Endodermal cell (in vitro differentiated cells): ENCODE data around the gene TBL1X. TPM values are rescaled to one million over a fixed set of nuclear protein-coding genes. Genes with fewer than 3 reads are reported as not detected.

Experiments
- DNase-seq: peaks from one replicate; pipeline ENCODE4 v3.0.0-alpha.2; 2017
- H3K27ac ChIP-seq: 2 replicates; pipeline ENCODE4 v1.5.1; 2013; ENCODE audit warnings: mild to moderate bottlenecking, low read depth, low read length, moderate library complexity
- H3K27me3 ChIP-seq: 2 replicates; pipeline ENCODE4 v1.6.1; 2013; ENCODE audit warnings: mild to moderate bottlenecking, low read length, moderate library complexity; ENCODE audit not compliant: insufficient read depth, control insufficient read depth, poor library complexity, severe bottlenecking
- H3K36me3 ChIP-seq: 2 replicates; pipeline ENCODE4 v1.7.0; 2013; ENCODE audit warnings: mild to moderate bottlenecking, low read length, moderate library complexity; ENCODE audit not compliant: control insufficient read depth, insufficient read depth
- H3K4me1 ChIP-seq: one replicate; pipeline ENCODE4 v1.7.0; 2013; ENCODE audit warnings: low read length; ENCODE audit not compliant: control insufficient read depth, insufficient read depth
- H3K4me3 ChIP-seq: 2 replicates; pipeline ENCODE4 v1.5.1; 2013; ENCODE audit warnings: mild to moderate bottlenecking, low read length, moderate library complexity
- H3K9ac ChIP-seq: 2 replicates; pipeline ENCODE4 v1.6.1; 2013; ENCODE audit warnings: mild to moderate bottlenecking, low read length, moderate library complexity; ENCODE audit not compliant: poor library complexity, severe bottlenecking; ENCODE audit errors: extremely low read depth
- H3K9me3 ChIP-seq: 2 replicates; pipeline ENCODE4 v1.6.1; 2013; ENCODE audit warnings: mild to moderate bottlenecking, low read length, moderate library complexity; ENCODE audit not compliant: control insufficient read depth
- H3K27ac Mint-ChIP-seq: 2 replicates; pipeline ENCODE4 v1.8.0; 2020; ENCODE audit warnings: mixed read lengths
- H3K27me3 Mint-ChIP-seq: 2 replicates; pipeline ENCODE4 v1.8.0; 2021; ENCODE audit warnings: mild to moderate bottlenecking, mixed read lengths; ENCODE audit not compliant: insufficient read depth
- H3K36me3 Mint-ChIP-seq: 2 replicates; pipeline ENCODE4 v1.8.0; 2020; ENCODE audit warnings: low read depth, mixed read lengths
- H3K4me1 Mint-ChIP-seq: 2 replicates; pipeline ENCODE4 v1.8.0; 2020; ENCODE audit warnings: mixed read lengths
- H3K4me3 Mint-ChIP-seq: 2 replicates; pipeline ENCODE4 v1.8.0; 2020; ENCODE audit warnings: mild to moderate bottlenecking, moderate library complexity, mixed read lengths
- H3K9me3 Mint-ChIP-seq: 2 replicates; pipeline ENCODE4 v1.8.0; 2020; ENCODE audit warnings: mild to moderate bottlenecking, mixed read lengths
- CTCF ChIP-seq: fragments of 200-600 bp; sonication (generic); conservative IDR thresholded peaks from 2 replicates; pipeline ENCODE4 v1.5.0; 2021; ENCODE audit warnings: antibody characterized with exemption, mild to moderate bottlenecking
- WGBS, 2 experiments: methylation state at CpG; one replicate each; pipeline versions ENCODE4 v1.1.5 to v1.1.7; 2013; ENCODE audit warnings: missing lambda C conversion rate in 2 of 2, mixed read lengths in 1 of 2; ENCODE audit not compliant: insufficient coverage in 1 of 2, insufficient read length in 1 of 2; 5-methylcytosine and 5-hydroxymethylcytosine counted together
- total RNA-seq, 2 donors: library from RNA; stranded (reverse); fragmentation: NEBNext Ultra II Directional in 1 of 2; extraction: Animal tissue kit (Norgen Biotek cat#: 25700) in 1 of 2; gene quantifications; 2 replicates in 1 of 2; 3 replicates in 1 of 2; pipeline ENCODE4 v1.2.1, GENCODE V29; 2021

Gene TBL1X
- total RNA-seq, 2 donors from 2014 or later = 19.1 to 24.1 TPM

- H3K4me3 ChIP-seq = no peak overlapping the region
- Mint-ChIP-seq H3K36me3 (peaks cover 37% of the 10 kb centered on the region), H3K4me1 (no peaks in the 10 kb centered on the region), H3K27me3 (no peaks in the 10 kb centered on the region), H3K27ac (no peak overlapping the region), H3K9me3 (peaks cover 59% of the 10 kb centered on the region), H3K4me3 (no peak overlapping the region)
- TF ChIP-seq CTCF = no peak
- no peak overlapping the region for H3K9ac ChIP-seq
- no peak for DNase-seq
- no peaks in the 10 kb centered on the region for H3K4me1 ChIP-seq
- H3K27me3 ChIP-seq = no peaks in the 10 kb centered on the region
- H3K27ac ChIP-seq = no peak overlapping the region
- H3K36me3 ChIP-seq = peaks cover 8% of the 10 kb centered on the region
- H3K9me3 ChIP-seq = no peaks in the 10 kb centered on the region
- 96 to 97% methylated on average over 17 to 27 of the region's 27 CpGs for WGBS, 2 experiments
These were observed 223.0 kb downstream of the TBL1X start for GRCh38 chrX:9687899-9688298.

GRCh38 chrX:9688833-9689232, 224.0 kb downstream of the TBL1X start:
- Mint-ChIP-seq H3K4me3 (no peak overlapping the region), H3K4me1 (no peaks in the 10 kb centered on the region), H3K27ac (no peak overlapping the region), H3K27me3 (no peaks in the 10 kb centered on the region), H3K36me3 (peaks cover 39% of the 10 kb centered on the region), H3K9me3 (peaks cover 59% of the 10 kb centered on the region)
- Histone ChIP-seq H3K4me3 (no peak overlapping the region), H3K36me3 (peaks cover 8% of the 10 kb centered on the region), H3K27ac (no peak overlapping the region), H3K27me3 (no peaks in the 10 kb centered on the region), H3K9me3 (no peaks in the 10 kb centered on the region), H3K9ac (no peak overlapping the region), H3K4me1 (no peaks in the 10 kb centered on the region)
- 98 to 100% methylated on average over 2 to 24 of the region's 24 CpGs for WGBS, 2 experiments
- DNase-seq = no peak
- TF ChIP-seq CTCF = no peak

GRCh38 chrX:9690046-9690445, 225.2 kb downstream of the TBL1X start:
- no peak for DNase-seq
- Mint-ChIP-seq H3K36me3 (peaks cover 40% of the 10 kb centered on the region), H3K9me3 (peaks cover 61% of the 10 kb centered on the region), H3K27ac (no peak overlapping the region), H3K4me3 (no peak overlapping the region), H3K27me3 (no peaks in the 10 kb centered on the region), H3K4me1 (no peaks in the 10 kb centered on the region)
- Histone ChIP-seq H3K4me1 (no peaks in the 10 kb centered on the region), H3K9ac (no peak overlapping the region), H3K36me3 (peaks cover 8% of the 10 kb centered on the region), H3K9me3 (no peaks in the 10 kb centered on the region), H3K27ac (no peak overlapping the region), H3K27me3 (no peaks in the 10 kb centered on the region), H3K4me3 (no peak overlapping the region)
- 92 to 97% methylated on average over 5 of the region's 5 CpGs for WGBS, 2 experiments
- no peak for TF ChIP-seq CTCF
